Adrenal gland (tissue), 12 donors: ENCODE results near the gene GALNT18. TPM values are rescaled to one million over a fixed set of nuclear protein-coding genes. Genes with fewer than 3 reads are reported as not detected.

Experiments
- microRNA-seq, 3 donors: library from miRNA; unstranded; fragments of <30 nt; microRNA quantifications; one replicate each; pipeline ENCODE4, GENCODE V29; 2017 to 2020
- polyA plus RNA-seq, 3 donors: library from polyadenylated mRNA; stranded (reverse); fragments of 200-250 nt in 2 of 3; fragments of 350-450 nt in 1 of 3; fragmentation: Illumina TruSeq in 1 of 3; extraction: RNeasy Lipid Tissue Mini Kit (QIAGEN cat#74804) in 1 of 3; gene quantifications; one replicate each; pipeline ENCODE4 v1.2.3, GENCODE V29; 2013 to 2014
- small RNA-seq, 2 donors: library from RNA; depleted of rRNA; stranded (forward); fragments of <200 nt; gene quantifications; one replicate each; pipeline ENCODE3, GENCODE V24; 2016
- total RNA-seq, 9 donors: library from RNA; depleted of rRNA in 4 of 9; stranded (reverse); fragments of >200 nt in 4 of 9; fragments of 120-200 nt in 1 of 9; fragmentation: NEBNext Ultra II Directional in 1 of 9; extraction: Animal tissue kit (Norgen Biotek cat#: 25700) in 1 of 9; gene quantifications; one replicate each; pipeline versions ENCODE4 v1.1.0 to v1.2.4, GENCODE V29; 2013 to 2023
- donor health status: healthy with polysubstance abuse.
- donor health status: Bipolar disorder and iron deficiency.
- donor health status: DM: yes; HTN: yes; CAD: no.
- donor health status: DM: no; HTN: no; CAD: no.
- donor health status: DM: no; HTN: no; CAD: no.
- donor health status: DM: yes; HTN: yes; CAD: no.

GALNT18 gene
- total and polyA plus RNA-seq, 12 donors = 1.4 to 15.1 (median 6.4) TPM

Small RNA genes lying within 50 kb of the gene (microRNA-seq; reads per million reads assigned to microRNA genes)
- gene MIR4299 = 0 reads per million in 3 donors

Small RNA genes lying within 50 kb of the gene (small RNA-seq; reads per million reads assigned to genes)
- 0 reads per million in 2 donors for gene MIR4299

Other genes starting within 250 kb of the GALNT18 start
- gene USP47, start 220.0 kb upstream of the GALNT18 start, total RNA-seq = 100 to 1,000 TPM in 1 of 9 donors, 10 to 100 TPM in 8; 37.3 to 107 (median 43.7) TPM
- gene USP47, start 220.0 kb upstream of the GALNT18 start, polyA plus RNA-seq = 10 to 100 TPM; 36.9 to 56.5 (median 39.4) TPM